K562 (cell line): ENCODE measurements around the gene NKAIN1. TPM values are rescaled to one million over a fixed set of nuclear protein-coding genes. Genes with fewer than 3 reads are reported as not detected.

Source experiments
- ATF4 ChIP-seq: fragments of 450-650 bp; formaldehyde crosslinking; IDR thresholded peaks from 2 replicates; pipeline ENCODE4 v1.4.0; 2022; ENCODE audit warnings: mild to moderate bottlenecking, moderate library complexity
- BRCA1 ChIP-seq, 2 experiments: fragments of 450-650 bp in 1 of 2; sonication (generic) in 1 of 2; formaldehyde crosslinking in 1 of 2; IDR thresholded peaks; 2 replicates each; pipeline versions ENCODE4 v1.5.0 to v1.6.1; 2017 to 2020; ENCODE audit warnings: mild to moderate bottlenecking in 1 of 2, missing genetic modification reagents in 1 of 2
- FOXK1 ChIP-seq: sonication (generic); formaldehyde crosslinking; IDR thresholded peaks from 2 replicates; pipeline ENCODE4 v1.8.0; 2022; ENCODE audit warnings: missing genetic modification reagents, mild to moderate bottlenecking, borderline replicate concordance
- GABPB2 ChIP-seq: fragments of 250-450 bp; sonication (Bioruptor Pico); conservative IDR thresholded peaks from 2 replicates; pipeline ENCODE4 v1.5.1; 2021; ENCODE audit warnings: mild to moderate bottlenecking
- JUND ChIP-seq, 2 experiments: IDR thresholded peaks; 2 replicates in 1 of 2; 3 replicates in 1 of 2; pipeline ENCODE4 v1.6.1; 2011; ENCODE audit warnings: borderline replicate concordance in 2 of 2, low read depth in 2 of 2, low read length in 2 of 2, improper control_type of control experiment in 1 of 2, missing biosample characterization in 1 of 2, missing genetic modification characterization in 1 of 2, missing genetic modification reagents in 1 of 2
- MIER1 ChIP-seq: fragments of 450-650 bp; IDR thresholded peaks from 2 replicates; pipeline ENCODE4 v1.6.1; 2016; ENCODE audit warnings: antibody characterized with exemption, mild to moderate bottlenecking, low read depth
- NCOA4 ChIP-seq: fragments of 450-650 bp; IDR thresholded peaks from 2 replicates; pipeline ENCODE4 v1.6.1; 2018; ENCODE audit warnings: mild to moderate bottlenecking; ENCODE audit not compliant: partially characterized antibody
- POLR2B ChIP-seq: fragments of 450-650 bp; IDR thresholded peaks from 2 replicates; pipeline ENCODE4 v1.6.1; 2018; ENCODE audit warnings: low read depth; ENCODE audit not compliant: partially characterized antibody
- SAP30 ChIP-seq: fragments of 200-600 bp; sonication (generic); IDR thresholded peaks from 2 replicates; pipeline ENCODE4 v1.6.1; 2012; ENCODE audit warnings: borderline replicate concordance, low read depth, mild to moderate bottlenecking, moderate library complexity, low read length, control low read depth, inconsistent platforms; ENCODE audit not compliant: insufficient read depth, poor library complexity, severe bottlenecking
- SMAD4 ChIP-seq: fragments of 250-450 bp; sonication (Bioruptor Pico); conservative IDR thresholded peaks from 2 replicates; pipeline ENCODE4 v1.8.0; 2021; ENCODE audit warnings: inconsistent platforms, mild to moderate bottlenecking, moderate library complexity
- SOX6 ChIP-seq: fragments of 450-650 bp; IDR thresholded peaks from 2 replicates; pipeline ENCODE4 v1.6.1; 2014; ENCODE audit warnings: mild to moderate bottlenecking
- TGIF2 ChIP-seq: sonication (generic); formaldehyde crosslinking; IDR thresholded peaks from 2 replicates; pipeline ENCODE4 v1.8.1; 2022; ENCODE audit warnings: mild to moderate bottlenecking, missing genetic modification reagents, moderate library complexity
- XRCC5 ChIP-seq: fragments of 200-400 bp; formaldehyde crosslinking; IDR thresholded peaks from 2 replicates; pipeline ENCODE4 v1.6.1; 2017; ENCODE audit warnings: low read depth, mild to moderate bottlenecking, low read length
- ZBTB17 ChIP-seq: fragments of 450-650 bp; formaldehyde crosslinking; IDR thresholded peaks from 2 replicates; pipeline ENCODE4 v1.4.0; 2020; ENCODE audit warnings: mild to moderate bottlenecking
- ZBTB8A ChIP-seq: fragments of 450-650 bp; IDR thresholded peaks from 2 replicates; pipeline ENCODE4 v1.6.1; 2018; ENCODE audit warnings: mild to moderate bottlenecking, moderate library complexity; ENCODE audit not compliant: partially characterized antibody
- ZNF253 ChIP-seq: fragments of 250-450 bp; sonication (Bioruptor Pico); conservative IDR thresholded peaks from 2 replicates; pipeline ENCODE4 v1.6.1; 2021; ENCODE audit warnings: mild to moderate bottlenecking
- ZNF263 ChIP-seq: sonication (generic); formaldehyde crosslinking; IDR thresholded peaks from 2 replicates; pipeline ENCODE4 v1.8.0; 2022; ENCODE audit warnings: mild to moderate bottlenecking, missing genetic modification reagents, borderline replicate concordance
- ZNF274 ChIP-seq: IDR thresholded peaks from 2 replicates; pipeline ENCODE4 v1.6.1; 2011; ENCODE audit warnings: low read depth, mild to moderate bottlenecking, low read length, moderate library complexity, borderline replicate concordance
- ZNF316 ChIP-seq: fragments of 450-650 bp; IDR thresholded peaks from 2 replicates; pipeline ENCODE4 v1.6.1; 2016
- ZNF324 ChIP-seq: fragments of 250-450 bp; sonication (Bioruptor Pico); IDR thresholded peaks from 2 replicates; pipeline ENCODE4 v1.4.0; 2020; ENCODE audit warnings: mild to moderate bottlenecking
- ZNF589 ChIP-seq: fragments of 200-800 bp; sonication (Bioruptor generic); IDR thresholded peaks from 2 replicates; pipeline ENCODE4 v1.6.1; 2016; ENCODE audit warnings: low read depth, missing genetic modification characterization, missing compliant biosample characterization
- polyA plus RNA-seq, 8 experiments: library from polyadenylated mRNA; depleted of rRNA in 4 of 8; stranded (reverse) in 5 of 8; unstranded in 3 of 8; fragments of >200 nt; fragmentation: Nextera tagmentation in 2 of 8; fragmentation: Illumina TruSeq in 1 of 8; extraction: Ambion mirVana in 2 of 8; extraction: Trizol in 1 of 8; gene quantifications; 2 replicates each; pipeline versions ENCODE4 v1.2.1 to v1.2.3, GENCODE V29; 2011 to 2014; ENCODE audit warnings: inconsistent platforms in 1 of 8, missing spikeins in 1 of 8
- total RNA-seq, 7 experiments: library from RNA; depleted of rRNA in 6 of 7; stranded (reverse); fragments of >200 nt in 6 of 7; fragmentation: Illumina TruSeq in 2 of 7; extraction: Trizol in 2 of 7; gene quantifications; 2 replicates each; pipeline versions ENCODE4 v1.2.1 to v1.2.3, GENCODE V29; 2011 to 2021; ENCODE audit warnings: low replicate concordance in 1 of 7
- TF ChIP-seq, protein P1 (sequence below): fragments of 250-450 bp; sonication (Bioruptor Pico); IDR thresholded peaks from 2 replicates; pipeline ENCODE4 v1.5.0; 2020; ENCODE audit warnings: mild to moderate bottlenecking, borderline replicate concordance
- TF ChIP-seq, protein P2 (sequence below), 2 experiments: IDR thresholded peaks; 2 replicates each; pipeline ENCODE4 v1.6.1; 2011; ENCODE audit warnings: borderline replicate concordance in 1 of 2, control low read depth in 1 of 2, low read depth in 1 of 2, low read length in 1 of 2, mild to moderate bottlenecking in 1 of 2, mixed read lengths in 1 of 2, moderate library complexity in 1 of 2; ENCODE audit not compliant: insufficient read depth in 1 of 2, insufficient read length in 1 of 2, poor library complexity in 1 of 2, severe bottlenecking in 1 of 2; ENCODE audit errors: extremely low read depth in 1 of 2

NKAIN1 gene
- total and polyA plus RNA-seq, 9 of the 15 experiments (the other 6 are each of a cell fraction or from before 2014, with no cell fraction given), result 0.03 to 0.22 (median 0.04) TPM; not detected in 3

GRCh38 chr1:31181515-31182343 is 58.0 kb downstream of the NKAIN1 start (continued):
- TF ChIP-seq JUND (IDR thresholded peaks at IDR 0.05; ENCODE audit: borderline replicate concordance, low read depth, low read length) (no peak), JUND (tag; IDR thresholded peaks at IDR 0.05; ENCODE audit: borderline replicate concordance, low read depth, low read length) (0 out of 3 replicates have a peak, but pooled peaks have one; percentile 11), ZNF316 (no peak), ZNF324 (CRISPR knock-in tag) (no peak), FOXK1 (CRISPR knock-in tag) (no peak), SMAD4 (CRISPR knock-in tag) (peak; percentile 72), ATF4 (CRISPR knock-in tag) (no peak; the same call in 1 of the 2 replicates), TGIF2 (CRISPR knock-in tag) (no peak), NCOA4 (no peak), MIER1 (peak; percentile 80), XRCC5 (peak; percentile 84), GABPB2 (CRISPR knock-in tag) (no peak), ZNF274 (no peak), ZNF589 (CRISPR knock-in tag) (no peak), SOX6 (peak; percentile 43; the same call in 1 of the 2 replicates), ZBTB8A (no peak), ZNF263 (CRISPR knock-in tag) (peak; percentile 40; the same call in 1 of the 2 replicates), ZBTB17 (CRISPR knock-in tag) (no peak), SAP30 (peak; percentile 81), BRCA1 (IDR thresholded peaks at IDR 0.05) (no peak), BRCA1 (CRISPR knock-in tag; IDR thresholded peaks at IDR 0.05) (0 out of 2 replicates have a peak, but pooled peaks have one; percentile 71), POLR2B (no peak), ZNF253 (no peak)
- TF ChIP-seq, protein P1, sequence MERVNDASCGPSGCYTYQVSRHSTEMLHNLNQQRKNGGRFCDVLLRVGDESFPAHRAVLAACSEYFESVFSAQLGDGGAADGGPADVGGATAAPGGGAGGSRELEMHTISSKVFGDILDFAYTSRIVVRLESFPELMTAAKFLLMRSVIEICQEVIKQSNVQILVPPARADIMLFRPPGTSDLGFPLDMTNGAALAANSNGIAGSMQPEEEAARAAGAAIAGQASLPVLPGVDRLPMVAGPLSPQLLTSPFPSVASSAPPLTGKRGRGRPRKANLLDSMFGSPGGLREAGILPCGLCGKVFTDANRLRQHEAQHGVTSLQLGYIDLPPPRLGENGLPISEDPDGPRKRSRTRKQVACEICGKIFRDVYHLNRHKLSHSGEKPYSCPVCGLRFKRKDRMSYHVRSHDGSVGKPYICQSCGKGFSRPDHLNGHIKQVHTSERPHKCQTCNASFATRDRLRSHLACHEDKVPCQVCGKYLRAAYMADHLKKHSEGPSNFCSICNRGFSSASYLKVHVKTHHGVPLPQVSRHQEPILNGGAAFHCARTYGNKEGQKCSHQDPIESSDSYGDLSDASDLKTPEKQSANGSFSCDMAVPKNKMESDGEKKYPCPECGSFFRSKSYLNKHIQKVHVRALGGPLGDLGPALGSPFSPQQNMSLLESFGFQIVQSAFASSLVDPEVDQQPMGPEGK (CRISPR knock-in tag), result no peak
- TF ChIP-seq, protein P2, sequence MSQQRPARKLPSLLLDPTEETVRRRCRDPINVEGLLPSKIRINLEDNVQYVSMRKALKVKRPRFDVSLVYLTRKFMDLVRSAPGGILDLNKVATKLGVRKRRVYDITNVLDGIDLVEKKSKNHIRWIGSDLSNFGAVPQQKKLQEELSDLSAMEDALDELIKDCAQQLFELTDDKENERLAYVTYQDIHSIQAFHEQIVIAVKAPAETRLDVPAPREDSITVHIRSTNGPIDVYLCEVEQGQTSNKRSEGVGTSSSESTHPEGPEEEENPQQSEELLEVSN (IDR thresholded peaks at IDR 0.05; ENCODE audit: borderline replicate concordance in 1 of 2, extremely low read depth in 1 of 2, insufficient read depth in 1 of 2, insufficient read length in 1 of 2, low read depth in 1 of 2, low read length in 1 of 2, poor library complexity in 1 of 2, severe bottlenecking in 1 of 2), result peak; percentile 87 to 93
